Activated T-cell treated with anti-CD3 and anti-CD28 coated beads, Interleukin-2, amount 50 U/mL, for 4 hours (primary cell): Measurements from ENCODE around the gene DCST2. TPM values are rescaled to one million over a fixed set of nuclear protein-coding genes. Genes with fewer than 3 reads are reported as not detected.

ENCODE experiments used
- ATAC-seq, 2 donors: fragments of 200-7000 bp; cut with Tn5 transposase; one replicate each; pipeline ENCODE4 v1.10.0; 2021
- DNase-seq: peaks from one replicate; pipeline ENCODE4 v3.0.0-alpha.2; 2020
- H3K27me3 Mint-ChIP-seq: one replicate; pipeline ENCODE4 v1.8.0; 2021; ENCODE audit warnings: low read depth, mixed read lengths
- H3K36me3 Mint-ChIP-seq: one replicate; pipeline ENCODE4 v1.8.0; 2022; ENCODE audit warnings: mixed read lengths; ENCODE audit not compliant: insufficient read depth
- H3K4me1 Mint-ChIP-seq: one replicate; pipeline ENCODE4 v1.8.0; 2021; ENCODE audit warnings: low read depth, mixed read lengths
- H3K4me3 Mint-ChIP-seq: one replicate; pipeline ENCODE4 v1.8.0; 2021; ENCODE audit warnings: mild to moderate bottlenecking, moderate library complexity, mixed read lengths
- H3K9me3 Mint-ChIP-seq: one replicate; pipeline ENCODE4 v1.8.0; 2021; ENCODE audit warnings: mixed read lengths
- total RNA-seq, 3 donors: library from RNA; stranded (reverse); gene quantifications; one replicate each; pipeline ENCODE4 v1.2.1, GENCODE V29; 2021

DCST2 gene
- total RNA-seq, 3 donors from 2014 or later, result 0.08 TPM; not detected in 2

DNA sequence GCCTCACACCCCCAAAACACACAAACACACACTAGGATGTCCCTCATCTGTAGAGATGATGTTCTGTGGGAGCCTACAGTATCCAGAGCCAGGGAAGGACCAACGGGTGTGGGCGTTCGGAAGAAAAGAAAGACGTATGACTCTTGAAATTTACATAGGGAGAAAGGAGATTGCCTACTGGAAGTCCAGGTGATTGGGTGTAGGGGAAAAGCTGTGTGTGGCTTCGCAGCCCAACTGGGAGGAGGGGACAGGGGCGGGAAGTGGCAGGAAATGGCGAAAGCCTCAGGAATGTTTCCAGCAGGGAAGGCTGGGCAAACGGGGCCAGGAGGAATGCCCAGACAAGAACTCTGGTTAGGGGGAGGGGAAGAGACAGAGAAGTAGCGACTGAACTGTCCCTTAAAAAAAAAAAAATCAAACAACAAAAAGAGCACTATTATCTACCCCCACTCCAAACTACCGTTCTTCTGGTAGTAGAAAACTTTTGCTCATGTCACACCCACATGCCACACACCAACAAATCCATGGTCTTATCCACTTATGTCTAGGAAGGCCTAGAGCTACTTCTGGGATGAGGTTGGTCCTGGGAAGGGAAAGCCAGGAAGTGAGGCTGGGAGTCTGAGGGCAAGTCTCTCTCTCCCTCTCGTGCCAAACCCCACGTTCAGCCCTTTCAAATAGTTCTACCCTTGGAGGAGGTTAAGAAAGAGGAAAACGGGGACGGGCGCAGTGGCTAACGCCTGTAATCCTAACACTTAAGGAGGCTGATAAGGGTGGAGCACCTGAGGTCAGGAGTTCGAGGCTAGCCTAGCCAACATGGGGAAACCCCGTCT is 60.9 kb downstream of the DCST2 start:
- Mint-ChIP-seq H3K9me3 (no peaks in the 10 kb centered on the region), H3K27me3 (no peaks in the 10 kb centered on the region), H3K4me3 (no peak overlapping the region), H3K4me1 (peaks cover 29% of the 10 kb centered on the region), H3K36me3 (peaks cover 10% of the 10 kb centered on the region)
- DNase-seq, result no peak
- ATAC-seq, result no peak

DNA sequence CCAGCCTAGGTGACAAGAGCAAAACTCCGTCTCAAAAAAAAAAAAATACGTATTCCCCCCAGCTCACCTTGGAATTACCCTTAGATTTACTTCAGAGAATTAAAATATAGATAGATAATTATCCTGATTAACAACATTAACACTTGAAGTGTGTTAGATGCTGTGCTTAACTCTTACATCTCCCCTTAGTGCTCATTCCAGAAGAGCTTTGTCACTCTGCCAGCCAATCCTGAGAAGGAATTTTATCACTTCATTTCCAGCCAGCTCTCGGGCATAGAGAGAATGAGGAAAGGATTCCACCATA is 61.4 kb downstream of the DCST2 start:
- DNase-seq, result no peak
- Mint-ChIP-seq H3K4me3 (no peak overlapping the region), H3K27me3 (no peaks in the 10 kb centered on the region), H3K36me3 (peaks cover 10% of the 10 kb centered on the region), H3K4me1 (peaks cover 27% of the 10 kb centered on the region), H3K9me3 (no peaks in the 10 kb centered on the region)
- no peak for ATAC-seq

DNA sequence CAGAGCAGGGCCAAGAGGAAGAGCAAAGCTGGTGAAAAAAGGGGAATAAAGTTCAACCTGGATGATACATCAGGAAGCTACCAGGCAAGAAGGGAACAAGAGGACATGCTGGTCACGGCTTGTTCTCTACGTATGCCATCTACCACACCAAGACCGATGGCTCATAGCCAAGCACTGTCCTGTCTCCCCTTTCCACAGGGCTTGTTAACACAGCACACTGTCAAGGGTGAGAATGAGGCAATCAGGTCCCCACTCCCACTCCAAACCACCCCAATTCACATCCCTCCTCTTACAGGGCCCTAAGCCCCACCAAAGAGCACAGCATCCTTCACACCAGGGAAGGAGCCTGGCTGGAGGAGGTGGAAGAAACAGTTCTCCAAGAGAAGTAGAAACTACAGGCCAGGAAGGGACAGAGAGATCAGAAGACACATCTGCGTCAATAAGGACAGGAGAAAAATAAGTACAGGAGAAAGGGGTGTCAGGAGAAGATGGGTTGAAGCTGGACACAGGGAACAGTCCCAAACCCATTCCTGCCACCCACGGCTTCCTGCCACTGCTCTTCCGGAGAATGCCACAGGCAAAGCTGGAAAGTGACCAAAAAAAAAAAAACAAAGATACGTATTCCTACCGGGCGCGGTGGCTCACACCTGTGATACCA is 62.1 kb downstream of the DCST2 start:
- Mint-ChIP-seq H3K4me3 (peak overlapping the region; percentile 57), H3K36me3 (peaks cover 10% of the 10 kb centered on the region), H3K4me1 (peaks cover 28% of the 10 kb centered on the region), H3K9me3 (no peaks in the 10 kb centered on the region), H3K27me3 (no peaks in the 10 kb centered on the region)
- DNase-seq, result no peak
- no peak for ATAC-seq

DNA sequence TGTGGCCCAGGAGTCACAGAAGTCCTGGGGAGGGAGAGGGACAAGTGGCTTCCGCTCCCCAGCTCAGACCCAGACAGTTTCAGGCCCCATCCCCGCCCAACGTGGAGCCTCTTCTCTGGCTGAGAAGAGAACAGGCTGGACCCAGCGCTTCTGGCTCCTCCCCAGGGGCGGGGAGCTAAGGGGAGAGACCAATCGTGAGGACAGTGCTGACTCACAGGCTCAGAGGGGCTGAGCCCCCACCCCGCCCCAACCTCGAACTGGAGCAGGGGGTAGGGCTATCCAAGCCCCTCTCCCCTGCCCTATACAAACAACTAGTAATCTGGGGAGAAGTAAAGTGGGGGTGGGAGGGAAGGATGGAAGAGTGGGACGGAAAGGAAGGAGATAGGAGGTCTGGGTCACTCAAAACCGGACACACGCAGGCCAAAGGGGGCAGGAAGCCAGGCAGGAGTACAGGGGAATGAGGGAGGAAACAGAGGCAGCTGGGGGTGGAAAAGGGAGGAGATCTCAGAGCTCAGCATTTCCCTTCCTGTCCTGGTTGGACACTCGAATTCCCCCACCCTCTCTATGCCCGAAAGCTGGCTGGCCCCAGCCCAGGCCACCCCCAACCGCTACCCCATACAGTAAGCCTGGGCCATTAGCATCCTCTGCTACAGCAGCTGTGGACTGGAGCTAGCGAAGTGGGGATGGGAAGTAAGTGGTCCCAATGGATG is 62.8 kb downstream of the DCST2 start, which contains the start of gene SHC1:
Gene SHC1, minus strand, starts transcription at position 117 of the 710 bp plus-strand sequence. CDS start 221 bp downstream, outside the sequence.
- no peaks in the 10 kb centered on the region for H3K9me3 Mint-ChIP-seq
- H3K4me3 Mint-ChIP-seq, result peak within 1 kb of the TSS; percentile 57
- peaks cover 10% of the 10 kb centered on the region for H3K36me3 Mint-ChIP-seq
- H3K4me1 Mint-ChIP-seq, result peaks cover 28% of the 10 kb centered on the region
- no peak for ATAC-seq
- no peaks in the 10 kb centered on the region for H3K27me3 Mint-ChIP-seq
- no peak for DNase-seq

DNA sequence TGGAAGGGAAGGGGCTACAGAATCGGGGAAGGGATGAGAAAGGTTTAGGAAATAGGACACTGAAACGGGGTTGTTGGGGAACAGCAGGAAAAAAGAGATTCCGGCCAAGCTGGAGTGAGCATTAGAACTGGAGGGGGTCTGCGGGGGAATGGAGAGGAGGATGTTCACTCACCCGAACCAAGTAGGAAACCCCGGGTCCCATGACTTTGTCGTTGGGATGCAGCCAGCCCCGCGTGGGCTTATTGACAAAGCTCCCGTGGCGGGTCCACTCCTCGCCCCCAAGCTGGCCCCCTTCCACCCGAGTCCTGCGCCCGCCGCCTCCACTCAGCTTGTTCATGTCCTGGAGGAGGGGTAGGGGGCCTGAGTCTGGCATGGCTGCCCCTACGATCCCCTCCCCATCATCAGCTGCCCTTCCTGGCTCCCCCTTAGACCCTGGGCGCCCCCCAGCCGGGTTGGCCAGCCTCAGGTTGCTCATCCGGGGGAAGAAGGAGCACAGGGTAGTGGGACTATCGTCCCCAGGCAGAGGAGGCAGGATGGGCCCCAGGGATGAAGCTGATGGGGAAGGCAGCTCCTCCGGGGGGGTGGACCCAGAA is 63.6 kb downstream of the DCST2 start:
- H3K9me3 Mint-ChIP-seq, result no peaks in the 10 kb centered on the region
- DNase-seq (no peak), ATAC-seq (no peak)
- H3K4me1 Mint-ChIP-seq, result peaks cover 28% of the 10 kb centered on the region
- H3K27me3 Mint-ChIP-seq, result no peaks in the 10 kb centered on the region
- peaks cover 10% of the 10 kb centered on the region for H3K36me3 Mint-ChIP-seq
- no peak overlapping the region for H3K4me3 Mint-ChIP-seq

DNA sequence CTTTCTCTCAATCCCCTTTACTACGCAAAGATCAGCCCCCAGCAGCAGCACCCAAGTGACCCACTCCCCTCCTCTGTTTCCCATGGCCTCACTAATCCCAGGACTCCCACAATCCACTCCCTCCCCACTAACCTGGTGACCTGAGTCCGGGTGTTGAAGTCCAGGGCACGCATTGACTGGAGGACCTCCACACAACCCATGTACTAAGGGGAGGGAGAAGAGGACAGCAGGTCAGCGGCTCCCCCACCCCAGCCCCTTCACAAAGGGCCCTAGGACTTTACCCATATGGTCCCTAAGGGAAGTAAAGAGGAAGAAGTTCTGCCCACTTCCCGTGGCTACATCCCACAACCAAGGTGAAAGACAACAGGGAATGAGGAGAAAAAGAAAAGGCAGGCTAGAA is 64.3 kb downstream of the DCST2 start:
- DNase-seq (no peak), ATAC-seq (no peak)
- no peaks in the 10 kb centered on the region for H3K27me3 Mint-ChIP-seq
- peaks cover 28% of the 10 kb centered on the region for H3K4me1 Mint-ChIP-seq
- peaks cover 13% of the 10 kb centered on the region for H3K36me3 Mint-ChIP-seq
- no peaks in the 10 kb centered on the region for H3K9me3 Mint-ChIP-seq
- H3K4me3 Mint-ChIP-seq, result no peak overlapping the region

DNA sequence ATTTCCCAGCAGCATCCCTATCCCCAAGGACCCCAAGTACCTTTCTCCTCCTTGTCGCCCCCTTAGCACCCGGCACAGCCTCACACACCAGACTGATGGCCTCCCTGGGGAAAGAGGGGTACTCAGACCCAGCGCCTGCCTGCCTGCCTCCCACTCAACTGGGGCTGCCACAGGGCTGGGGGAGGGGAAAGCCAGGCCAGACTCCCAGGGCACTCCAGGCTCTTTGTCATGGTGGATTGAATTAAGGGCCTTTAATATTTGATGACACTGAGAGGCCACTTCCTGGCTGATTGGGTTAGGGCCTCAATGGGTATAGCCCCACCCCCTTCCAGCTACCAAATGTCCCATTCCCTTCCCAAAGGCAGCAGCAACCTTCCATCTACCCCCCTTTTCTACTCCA is 64.8 kb downstream of the DCST2 start:
- Mint-ChIP-seq H3K36me3 (peaks cover 17% of the 10 kb centered on the region), H3K9me3 (no peaks in the 10 kb centered on the region), H3K4me1 (peaks cover 30% of the 10 kb centered on the region), H3K27me3 (no peaks in the 10 kb centered on the region), H3K4me3 (no peak overlapping the region)
- ATAC-seq (no peak), DNase-seq (no peak)

Other genes with a start within 250 kb of the DCST2 start
- under 1 TPM; 0.35 to 0.51 (median 0.45) TPM for gene KCNN3, start 163.5 kb downstream of the DCST2 start, total RNA-seq
- 10 to 100 TPM; 46.7 to 53.0 (median 48.3) TPM for gene PMVK, start 97.1 kb downstream of the DCST2 start, total RNA-seq
- 10 to 100 TPM in 1 of 3 donors, 1 to 10 TPM in 2; 7.7 to 12.7 (median 9.5) TPM for gene PBXIP1, start 77.7 kb downstream of the DCST2 start, total RNA-seq
- 10 to 100 TPM; 27.6 to 28.3 (median 28.1) TPM for gene PYGO2, start 72.0 kb downstream of the DCST2 start, total RNA-seq
- gene SHC1, start 63.0 kb downstream of the DCST2 start, total RNA-seq, result 10 to 100 TPM; 38.7 to 43.7 (median 39.2) TPM
- 10 to 100 TPM; 61.5 to 78.5 (median 76.7) TPM for gene CKS1B, start 59.1 kb downstream of the DCST2 start, total RNA-seq
- gene FLAD1, start 50.4 kb downstream of the DCST2 start, total RNA-seq, result 100 to 1,000 TPM; 108 to 109 (median 108) TPM
- gene LENEP, start 40.2 kb downstream of the DCST2 start, total RNA-seq, result under 1 TPM in 2 of 3 donors, not detected in 1; 0.40 to 0.50 TPM
- 10 to 100 TPM; 40.6 to 76.0 (median 52.2) TPM for gene ZBTB7B, start 31.0 kb downstream of the DCST2 start, total RNA-seq
- not detected for gene DCST1, start within 50 bp of the DCST2 start, total RNA-seq
- gene ADAM15, start 17.5 kb upstream of the DCST2 start, total RNA-seq, result 10 to 100 TPM; 46.3 to 63.4 (median 48.8) TPM
- 1 to 10 TPM; 4.2 to 4.5 (median 4.3) TPM for gene EFNA4, start 30.0 kb upstream of the DCST2 start, total RNA-seq
- 1 to 10 TPM in 2 of 3 donors, under 1 TPM in 1; 0.84 to 2.0 (median 1.1) TPM for gene EFNA3, start 45.1 kb upstream of the DCST2 start, total RNA-seq
- gene EFNA1, start 94.1 kb upstream of the DCST2 start, total RNA-seq, result under 1 TPM; 0.30 to 0.61 (median 0.32) TPM
- 10 to 100 TPM; 29.1 to 36.0 (median 33.5) TPM for gene SLC50A1, start 102.1 kb upstream of the DCST2 start, total RNA-seq
- gene DPM3, start 106.8 kb upstream of the DCST2 start, total RNA-seq, result 10 to 100 TPM; 28.2 to 39.2 (median 33.0) TPM
- gene KRTCAP2, start 139.5 kb upstream of the DCST2 start, total RNA-seq, result 100 to 1,000 TPM; 191 to 204 (median 193) TPM
- gene TRIM46, start 140.1 kb upstream of the DCST2 start, total RNA-seq, result 1 to 10 TPM; 3.5 to 4.4 (median 3.5) TPM
- 1 to 10 TPM; 3.0 to 4.1 (median 3.7) TPM for gene THBS3, start 174.1 kb upstream of the DCST2 start, total RNA-seq
- gene MTX1, start 174.9 kb upstream of the DCST2 start, total RNA-seq, result 10 to 100 TPM; 77.4 to 88.6 (median 77.7) TPM
- 10 to 100 TPM; 31.7 to 41.3 (median 39.8) TPM for gene ENTREP3, start 221.7 kb upstream of the DCST2 start, total RNA-seq
- gene SCAMP3, start 228.6 kb upstream of the DCST2 start, total RNA-seq, result 100 to 1,000 TPM; 193 to 214 (median 208) TPM
- 10 to 100 TPM; 64.2 to 68.4 (median 66.3) TPM for gene CLK2, start 239.7 kb upstream of the DCST2 start, total RNA-seq
- gene HCN3, start 243.7 kb upstream of the DCST2 start, total RNA-seq, result 1 to 10 TPM; 1.1 to 1.3 (median 1.3) TPM